HG02623 (cell line): ENCODE data around the gene NFATC1.

ENCODE experiments used
- ATAC-seq: cut with Tn5 transposase; IDR thresholded peaks from one replicate; pipeline ENCODE4 v1.9.1; 2021; ENCODE audit warnings: moderate library complexity; ENCODE audit not compliant: unreplicated experiment

NFATC1 gene

GRCh38 chr18:79402977-79403722, 7.4 kb downstream of the NFATC1 start:
- ATAC-seq = no peak

GRCh38 chr18:79403723-79404566, 8.2 kb downstream of the NFATC1 start:
- no peak for ATAC-seq

- ATAC-seq = no peak
These were observed 8.8 kb downstream of the NFATC1 start for GRCh38 chr18:79404567-79404910.

DNA sequence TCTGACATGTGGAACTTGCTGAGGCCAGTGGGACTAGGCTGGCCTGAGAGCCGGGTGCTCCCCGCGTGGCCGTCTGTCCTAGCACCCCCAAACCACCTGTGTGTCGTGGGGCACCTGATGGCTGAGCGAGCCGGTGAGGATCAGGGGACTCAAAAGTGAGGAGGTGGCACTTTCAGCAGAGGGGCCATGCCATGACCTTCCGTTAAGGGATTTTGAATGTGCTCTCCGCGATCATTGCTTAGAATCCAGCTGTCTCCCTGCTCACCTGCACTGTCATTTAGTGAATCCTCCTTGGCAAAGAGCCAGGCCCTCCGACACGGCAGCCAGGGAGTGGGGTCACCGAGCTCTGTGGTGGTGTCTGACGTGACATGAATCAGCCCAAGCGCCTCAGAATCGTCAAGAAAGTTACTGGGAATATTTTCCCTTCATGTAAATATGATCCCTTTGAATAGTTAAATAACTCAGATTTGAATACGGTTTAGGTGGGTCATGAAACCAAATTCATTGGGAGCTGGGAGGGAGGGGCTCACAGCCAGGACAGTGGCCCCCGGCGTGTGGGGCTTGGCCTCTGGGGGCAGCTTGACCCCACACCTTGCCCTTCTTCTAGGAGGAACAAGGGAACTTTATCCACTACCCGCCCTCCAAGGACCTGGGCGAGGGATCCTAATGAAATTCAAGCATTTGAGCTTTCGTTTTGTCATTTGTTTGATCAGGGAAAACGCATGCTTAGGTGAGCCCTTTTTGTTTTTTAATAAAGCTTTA, 9.5 kb downstream of the NFATC1 start:
- ATAC-seq = no peak

- peak; percentile 70 for ATAC-seq
These were observed 10.2 kb downstream of the NFATC1 start for GRCh38 chr18:79405781-79406575.

- ATAC-seq = no peak
These were observed 11.0 kb downstream of the NFATC1 start for GRCh38 chr18:79406708-79407107.

- no peak for ATAC-seq
These were observed 13.6 kb downstream of the NFATC1 start for GRCh38 chr18:79409313-79409712.

- ATAC-seq = no peak
These were observed 14.5 kb downstream of the NFATC1 start for GRCh38 chr18:79410171-79410641.

DNA sequence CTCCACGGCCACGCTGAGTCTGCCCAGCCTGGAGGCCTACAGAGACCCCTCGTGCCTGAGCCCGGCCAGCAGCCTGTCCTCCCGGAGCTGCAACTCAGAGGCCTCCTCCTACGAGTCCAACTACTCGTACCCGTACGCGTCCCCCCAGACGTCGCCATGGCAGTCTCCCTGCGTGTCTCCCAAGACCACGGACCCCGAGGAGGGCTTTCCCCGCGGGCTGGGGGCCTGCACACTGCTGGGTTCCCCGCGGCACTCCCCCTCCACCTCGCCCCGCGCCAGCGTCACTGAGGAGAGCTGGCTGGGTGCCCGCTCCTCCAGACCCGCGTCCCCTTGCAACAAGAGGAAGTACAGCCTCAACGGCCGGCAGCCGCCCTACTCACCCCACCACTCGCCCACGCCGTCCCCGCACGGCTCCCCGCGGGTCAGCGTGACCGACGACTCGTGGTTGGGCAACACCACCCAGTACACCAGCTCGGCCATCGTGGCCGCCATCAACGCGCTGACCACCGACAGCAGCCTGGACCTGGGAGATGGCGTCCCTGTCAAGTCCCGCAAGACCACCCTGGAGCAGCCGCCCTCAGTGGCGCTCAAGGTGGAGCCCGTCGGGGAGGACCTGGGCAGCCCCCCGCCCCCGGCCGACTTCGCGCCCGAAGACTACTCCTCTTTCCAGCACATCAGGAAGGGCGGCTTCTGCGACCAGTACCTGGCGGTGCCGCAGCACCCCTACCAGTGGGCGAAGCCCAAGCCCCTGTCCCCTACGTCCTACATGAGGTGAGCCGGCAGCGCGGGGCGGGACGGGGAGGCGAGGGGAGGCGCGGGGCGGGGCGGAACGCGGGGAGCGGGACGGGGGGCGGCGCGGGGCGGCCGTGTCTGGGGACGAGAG, 15.2 kb downstream of the NFATC1 start:
- no peak for ATAC-seq

DNA sequence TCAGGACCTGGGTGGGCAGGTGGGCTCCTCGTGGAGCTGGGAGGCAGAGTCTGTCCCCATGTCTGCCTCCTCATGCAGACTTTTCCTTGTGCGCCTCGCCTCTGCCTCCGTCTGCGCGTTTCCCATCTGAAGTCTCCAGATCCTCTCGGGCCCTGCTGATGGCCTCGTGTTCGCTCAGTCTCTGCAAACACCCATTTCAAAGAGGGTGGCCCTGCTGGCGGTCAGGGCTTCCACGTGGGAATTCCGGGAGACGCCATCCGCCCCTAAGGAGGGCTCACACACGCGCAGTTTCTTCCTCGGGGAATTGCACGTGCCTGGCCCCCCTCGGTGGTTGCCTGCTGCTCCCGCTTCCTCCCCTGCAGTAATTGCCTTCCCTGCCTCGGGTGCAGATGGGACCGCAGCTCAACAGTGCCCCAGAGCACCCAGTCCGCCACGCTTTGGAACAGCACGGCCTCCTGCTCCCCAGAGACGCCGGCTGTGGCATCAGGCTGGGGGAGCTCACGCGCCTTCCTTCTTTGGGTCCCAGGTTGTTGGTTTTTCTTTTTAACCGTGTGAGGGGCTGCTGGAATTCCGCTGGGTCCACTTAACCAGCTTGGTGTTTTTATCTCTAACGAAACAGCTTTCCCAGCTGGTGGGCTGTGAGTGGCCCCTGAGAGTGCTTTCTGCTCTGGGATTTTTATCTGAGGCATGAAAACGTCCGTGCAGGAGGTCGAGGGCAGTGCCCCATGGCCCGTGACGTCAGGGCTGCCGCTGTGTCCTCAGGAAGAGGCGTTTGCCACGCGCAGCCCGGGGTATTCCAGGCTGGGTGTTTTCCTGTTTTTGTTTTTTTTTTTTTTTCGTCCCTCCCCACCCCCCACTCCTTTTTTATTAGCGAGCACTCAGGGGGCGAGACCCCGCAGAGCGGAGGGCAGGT, 16.1 kb downstream of the NFATC1 start:
- no peak for ATAC-seq

DNA sequence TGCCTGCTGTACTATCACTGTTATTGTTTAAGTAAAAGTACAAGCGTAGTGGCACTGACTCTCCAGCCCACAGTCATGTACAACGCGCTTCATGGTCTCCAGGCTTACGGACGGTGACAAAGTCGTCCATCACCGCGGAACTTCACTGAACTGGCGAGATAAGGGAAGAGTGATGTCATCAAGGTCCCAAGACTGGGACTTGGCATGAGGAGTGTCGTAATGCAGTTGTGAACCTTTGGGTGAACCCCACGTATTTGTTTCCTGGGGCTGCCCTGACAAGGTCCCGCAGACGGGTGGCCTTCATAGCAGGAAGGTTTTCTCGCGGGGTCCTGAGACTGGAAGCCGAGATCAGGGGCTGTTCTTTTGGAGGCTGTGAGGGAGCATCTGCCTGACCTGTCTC, 17.3 kb downstream of the NFATC1 start:
- no peak for ATAC-seq

DNA sequence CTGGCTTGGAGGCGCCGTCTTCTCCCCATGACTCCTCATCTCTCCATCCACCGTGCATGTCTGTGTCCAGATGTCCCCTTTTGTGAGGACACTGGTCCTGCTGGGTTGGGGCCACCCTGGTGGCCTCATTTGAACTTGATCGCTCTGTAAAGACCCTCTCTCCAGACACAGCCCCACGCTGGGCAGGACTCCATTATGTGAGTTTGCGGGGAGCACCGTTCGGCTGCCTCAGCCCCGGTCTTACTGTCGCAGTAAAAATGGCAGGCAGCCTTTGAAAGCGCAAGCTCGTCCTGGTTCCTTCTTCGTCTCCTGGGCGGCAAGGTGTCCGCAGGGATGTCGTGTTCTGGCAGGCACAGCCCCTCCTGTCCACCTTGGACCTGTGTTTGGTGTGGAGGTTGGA, 17.7 kb downstream of the NFATC1 start:
- ATAC-seq = no peak

- no peak for ATAC-seq
These were observed 18.2 kb downstream of the NFATC1 start for GRCh38 chr18:79413901-79414300.

DNA sequence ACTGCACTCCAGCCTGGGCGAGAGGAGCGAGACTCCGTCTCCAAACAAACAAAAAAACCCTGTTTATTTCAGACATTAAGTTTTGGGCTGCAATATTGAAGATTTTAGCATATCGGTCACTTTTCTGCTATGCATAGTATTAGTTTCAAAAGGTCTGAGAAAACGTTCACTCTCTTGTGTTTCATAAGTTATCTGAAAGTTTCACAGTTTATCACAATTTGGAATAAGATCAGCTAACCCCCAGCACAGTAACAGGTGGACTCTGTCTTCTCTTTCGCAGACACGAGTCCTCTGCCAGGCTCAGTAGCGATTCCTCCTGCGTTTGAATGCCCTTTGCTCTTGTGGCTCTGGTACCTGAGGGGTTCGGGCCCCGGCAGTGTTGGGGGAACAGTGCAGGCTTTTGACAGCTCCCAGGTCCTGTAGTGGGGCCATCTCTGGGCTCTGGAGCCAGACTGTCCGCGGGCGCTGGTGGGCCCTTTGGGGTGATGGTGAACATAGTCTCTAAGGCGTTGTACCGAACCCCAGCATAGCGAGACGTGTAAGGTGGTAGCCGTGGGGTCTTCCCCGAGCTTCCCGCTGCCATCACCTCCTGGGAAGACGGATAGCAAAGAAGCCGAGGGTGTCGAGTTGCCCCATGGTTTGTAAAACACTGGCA, 20.4 kb downstream of the NFATC1 start:
- ATAC-seq = no peak

- no peak for ATAC-seq
These were observed 20.9 kb downstream of the NFATC1 start for GRCh38 chr18:79416677-79417052.

- no peak for ATAC-seq
These were observed 22.5 kb downstream of the NFATC1 start for GRCh38 chr18:79418236-79418635.

GRCh38 chr18:79418642-79419041, 22.9 kb downstream of the NFATC1 start:
- no peak for ATAC-seq

DNA sequence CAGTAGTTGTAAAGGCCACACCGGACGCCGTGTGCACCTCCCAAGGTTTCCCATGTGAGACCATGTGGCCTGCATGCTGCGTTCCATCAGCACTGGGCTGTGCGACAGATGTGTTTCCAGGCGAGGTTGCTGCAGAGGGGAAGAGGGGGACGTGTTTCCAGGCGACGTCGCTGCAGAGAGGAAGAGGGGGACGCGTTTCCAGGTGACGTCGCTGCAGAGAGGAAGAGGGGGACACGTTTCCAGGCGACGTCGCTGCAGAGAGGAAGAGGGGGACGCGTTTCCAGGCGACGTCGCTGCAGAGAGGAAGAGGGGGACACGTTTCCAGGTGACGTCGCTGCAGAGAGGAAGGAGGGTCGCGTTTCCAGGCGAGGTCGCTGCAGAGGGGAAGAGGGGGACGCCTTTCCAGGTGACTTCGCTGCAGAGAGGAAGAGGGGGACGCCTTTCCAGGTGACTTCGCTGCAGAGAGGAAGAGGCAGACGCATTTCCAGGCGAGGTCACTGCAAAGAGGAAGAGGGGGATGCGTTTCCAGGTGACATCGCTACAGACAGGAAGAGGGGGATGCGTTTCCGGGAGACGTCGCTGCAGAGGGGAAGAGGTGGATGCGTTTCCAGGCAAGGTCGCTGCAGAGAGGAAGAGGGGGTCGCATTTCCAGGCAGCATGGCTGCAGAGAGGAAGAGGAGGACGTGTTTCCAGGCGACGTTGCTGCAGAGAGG, 24.5 kb downstream of the NFATC1 start:
- ATAC-seq = no peak
